B cell (primary cell): ENCODE results near the gene NDEL1. TPM values are rescaled to one million over a fixed set of nuclear protein-coding genes. Genes with fewer than 3 reads are reported as not detected.

Experiments used
- ATAC-seq: fragments of 200-7000 bp; cut with Tn5 transposase; one replicate; pipeline ENCODE4 v1.10.0; 2021; ENCODE audit warnings: low read depth, mild to moderate bottlenecking, moderate number of reproducible peaks, moderate library complexity
- CTCF ChIA-PET: fragments of 350-600 bp; sonication (Branson Sonifier 250); formaldehyde crosslinking; loops from one replicate; lab custom pipeline; 2021; ENCODE audit warnings: antibody characterized with exemption, inconsistent platforms; lab: Charles Lee
- POLR2A ChIA-PET: fragments of 350-600 bp; sonication (Branson Sonifier 250); formaldehyde crosslinking; loops from one replicate; lab custom pipeline; 2021; ENCODE audit warnings: antibody characterized with exemption; lab: Charles Lee
- DNase-seq: peaks from one replicate; pipeline ENCODE4 v3.0.0; 2013
- H2AFZ ChIP-seq: 2 replicates; pipeline ENCODE4 v1.6.1; 2012; ENCODE audit warnings: mild to moderate bottlenecking, low read depth, low read length; ENCODE audit not compliant: insufficient read depth, poor library complexity, severe bottlenecking
- H3K27ac ChIP-seq, 2 donors: 1 replicate in 1 of 2; 2 replicates in 1 of 2; pipeline ENCODE4 v1.5.1; 2012 to 2013; ENCODE audit warnings: low read length in 2 of 2, mild to moderate bottlenecking in 2 of 2, moderate library complexity in 1 of 2
- H3K27me3 ChIP-seq, 4 experiments: fragments of 200-600 bp in 1 of 4; sonication (generic) in 1 of 4; replicated peaks in 1 of 4; 1 replicate in 2 of 4; 2 replicates in 2 of 4; pipeline versions ENCODE4 v1.6.1 to v1.7.0; 2013 to 2016; ENCODE audit warnings: low read length in 3 of 4, mild to moderate bottlenecking in 2 of 4, mixed read lengths in 1 of 4, moderate library complexity in 1 of 4; ENCODE audit not compliant: insufficient read depth in 4 of 4, control insufficient read depth in 3 of 4; ENCODE audit errors: control extremely low read depth in 1 of 4
- H3K36me3 ChIP-seq, 2 experiments: replicated peaks in 1 of 2; 1 replicate in 1 of 2; 2 replicates in 1 of 2; pipeline versions ENCODE4 v1.6.1 to v1.7.1; 2013; ENCODE audit warnings: low read length in 1 of 2; ENCODE audit not compliant: insufficient read depth in 2 of 2, control insufficient read depth in 1 of 2; ENCODE audit errors: control extremely low read depth in 1 of 2, extremely low read depth in 1 of 2
- H3K4me1 ChIP-seq, 2 donors: fragments of 200-600 bp in 1 of 2; sonication (generic) in 1 of 2; 1 replicate in 1 of 2; 2 replicates in 1 of 2; pipeline versions ENCODE4 v1.5.1 to v1.6.1; 2013 to 2017; ENCODE audit warnings: low read length in 2 of 2; ENCODE audit not compliant: control insufficient read depth in 2 of 2, insufficient read depth in 2 of 2
- H3K4me2 ChIP-seq: replicated peaks from 2 replicates; pipeline ENCODE3; 2012; ENCODE audit warnings: mild to moderate bottlenecking, low read depth, low read length; ENCODE audit not compliant: poor library complexity, severe bottlenecking
- H3K4me3 ChIP-seq, 5 experiments: fragments of 200-600 bp in 1 of 5; sonication (generic) in 1 of 5; 1 replicate in 3 of 5; 2 replicates in 2 of 5; pipeline versions ENCODE4 v1.5.1 to v1.7.0; 2011 to 2016; ENCODE audit warnings: low read length in 4 of 5, mild to moderate bottlenecking in 4 of 5, low read depth in 2 of 5, control low read depth in 1 of 5, moderate library complexity in 1 of 5; ENCODE audit not compliant: insufficient read depth in 1 of 5; ENCODE audit errors: control extremely low read depth in 1 of 5, extremely low read depth in 1 of 5
- H3K79me2 ChIP-seq: fragments of 200-600 bp; sonication (generic); one replicate; pipeline ENCODE4 v1.6.0; 2016; ENCODE audit warnings: low read length; ENCODE audit not compliant: control insufficient read depth, insufficient read depth
- H3K9ac ChIP-seq: fragments of 200-600 bp; sonication (generic); 2 replicates; pipeline ENCODE4 v1.6.1; 2017; ENCODE audit warnings: mild to moderate bottlenecking, low read length, moderate library complexity
- H3K9me3 ChIP-seq, 3 donors: one replicate each; pipeline versions ENCODE4 v1.6.1 to v1.7.1; 2013; ENCODE audit warnings: low read length in 2 of 3; ENCODE audit not compliant: control insufficient read depth in 2 of 3, insufficient read depth in 1 of 3; ENCODE audit errors: control extremely low read depth in 1 of 3
- H4K20me1 ChIP-seq: 2 replicates; pipeline ENCODE4 v1.6.0; 2012; ENCODE audit warnings: mild to moderate bottlenecking, low read length; ENCODE audit not compliant: insufficient read depth, control insufficient read depth, poor library complexity, severe bottlenecking
- H3K27ac Mint-ChIP-seq: one replicate; pipeline ENCODE4 v1.8.0; 2021; ENCODE audit warnings: mixed read lengths
- H3K27me3 Mint-ChIP-seq: one replicate; pipeline ENCODE4 v1.8.0; 2021; ENCODE audit warnings: mixed read lengths
- H3K4me1 Mint-ChIP-seq: one replicate; pipeline ENCODE4 v1.8.0; 2021; ENCODE audit warnings: mixed read lengths
- H3K4me3 Mint-ChIP-seq: one replicate; pipeline ENCODE4 v1.8.0; 2021; ENCODE audit warnings: mixed read lengths
- H3K9me3 Mint-ChIP-seq: one replicate; pipeline ENCODE4 v1.8.0; 2022; ENCODE audit warnings: mixed read lengths; ENCODE audit not compliant: insufficient read depth
- EZH2 ChIP-seq: IDR thresholded peaks from 2 replicates; pipeline ENCODE4 v1.6.1; 2012; ENCODE audit warnings: borderline replicate concordance, low read depth, mild to moderate bottlenecking, moderate library complexity, low read length; ENCODE audit not compliant: insufficient read depth, poor library complexity, severe bottlenecking
- WGBS: methylation state at CpG from one replicate; pipeline ENCODE4 v1.1.5; 2013; ENCODE audit warnings: missing lambda C conversion rate; ENCODE audit not compliant: insufficient coverage; 5-methylcytosine and 5-hydroxymethylcytosine counted together
- intact Hi-C: fragments of 100-400 bp; cut with micrococcal nuclease; formaldehyde crosslinking; loops from one replicate; pipeline ENCODE4 v1.10.0; 2022
- polyA plus RNA-seq: library from polyadenylated mRNA; depleted of rRNA; stranded (reverse); fragments of >200 nt; gene quantifications from 2 replicates; pipeline ENCODE4 v1.2.3, GENCODE V29; 2012
- total RNA-seq, 2 donors: library from RNA; stranded (reverse); fragments of 120-200 nt in 1 of 2; gene quantifications; 1 replicate in 1 of 2; 2 replicates in 1 of 2; pipeline versions ENCODE4 v1.2.3 to v1.2.4, GENCODE V29; 2013 to 2022
- TF ChIP-seq, protein P1 (sequence below): fragments of 200-600 bp; IDR thresholded peaks from one replicate; pipeline ENCODE4 v1.8.0; 2022; ENCODE audit warnings: antibody characterized with exemption, mild to moderate bottlenecking

The NDEL1 gene
- total and polyA plus RNA-seq, 2 donors (not counting 1 experiment from before 2014, with no cell fraction given), result 30.2 to 108 TPM

DNA sequence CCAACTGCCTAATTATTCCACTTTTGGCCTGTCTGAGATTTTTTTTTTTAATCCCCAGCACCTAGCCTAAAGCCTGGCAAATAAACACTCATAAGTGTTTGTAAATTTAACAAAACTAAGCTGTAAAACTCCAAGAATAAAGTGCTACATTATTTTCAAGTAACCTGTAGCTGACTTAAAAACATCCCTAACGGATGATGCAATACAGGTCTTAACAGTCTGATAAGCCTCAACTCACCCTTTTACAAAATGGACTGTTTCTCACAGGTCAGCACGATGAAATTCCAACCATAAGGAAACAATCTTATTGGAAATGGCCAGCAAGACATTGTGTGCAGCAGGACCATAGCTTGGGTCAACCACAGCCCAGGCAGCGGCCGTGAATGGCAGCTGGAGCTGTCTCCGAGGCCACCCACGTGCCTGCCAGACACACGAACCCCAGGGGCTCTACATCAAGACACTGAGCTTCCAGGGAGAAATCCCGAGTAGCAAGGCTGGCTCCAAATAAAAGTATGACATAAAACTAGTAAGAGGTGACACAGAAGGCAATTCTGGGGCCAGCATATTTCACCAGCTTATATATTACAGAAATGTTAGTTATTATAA is 58.9 kb downstream of the NDEL1 start:
- no peak overlapping the region for H2AFZ ChIP-seq
- intact Hi-C loops, result no loop called here
- ChIA-PET POLR2A (no interaction called here), CTCF (no interaction called here)
- no peaks in the 10 kb centered on the region for H4K20me1 ChIP-seq
- no peak overlapping the region for H3K27ac ChIP-seq
- H3K9ac ChIP-seq, result no peak overlapping the region
- H3K27me3 ChIP-seq, result no peaks in the 10 kb centered on the region
- DNase-seq (no peak), ATAC-seq (no peak)
- Mint-ChIP-seq H3K9me3 (peaks cover 2% of the 10 kb centered on the region), H3K27ac (no peak overlapping the region), H3K27me3 (no peaks in the 10 kb centered on the region), H3K4me3 (no peak overlapping the region), H3K4me1 (no peaks in the 10 kb centered on the region)
- no peak for TF ChIP-seq EZH2
- TF ChIP-seq, protein P1, sequence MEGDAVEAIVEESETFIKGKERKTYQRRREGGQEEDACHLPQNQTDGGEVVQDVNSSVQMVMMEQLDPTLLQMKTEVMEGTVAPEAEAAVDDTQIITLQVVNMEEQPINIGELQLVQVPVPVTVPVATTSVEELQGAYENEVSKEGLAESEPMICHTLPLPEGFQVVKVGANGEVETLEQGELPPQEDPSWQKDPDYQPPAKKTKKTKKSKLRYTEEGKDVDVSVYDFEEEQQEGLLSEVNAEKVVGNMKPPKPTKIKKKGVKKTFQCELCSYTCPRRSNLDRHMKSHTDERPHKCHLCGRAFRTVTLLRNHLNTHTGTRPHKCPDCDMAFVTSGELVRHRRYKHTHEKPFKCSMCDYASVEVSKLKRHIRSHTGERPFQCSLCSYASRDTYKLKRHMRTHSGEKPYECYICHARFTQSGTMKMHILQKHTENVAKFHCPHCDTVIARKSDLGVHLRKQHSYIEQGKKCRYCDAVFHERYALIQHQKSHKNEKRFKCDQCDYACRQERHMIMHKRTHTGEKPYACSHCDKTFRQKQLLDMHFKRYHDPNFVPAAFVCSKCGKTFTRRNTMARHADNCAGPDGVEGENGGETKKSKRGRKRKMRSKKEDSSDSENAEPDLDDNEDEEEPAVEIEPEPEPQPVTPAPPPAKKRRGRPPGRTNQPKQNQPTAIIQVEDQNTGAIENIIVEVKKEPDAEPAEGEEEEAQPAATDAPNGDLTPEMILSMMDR, result no peak
- no peaks in the 10 kb centered on the region for H3K4me1 ChIP-seq
- no peak overlapping the region for H3K4me2 ChIP-seq
- no peak overlapping the region for H3K4me3 ChIP-seq
- no peaks in the 10 kb centered on the region for H3K79me2 ChIP-seq
- H3K36me3 ChIP-seq, result peaks cover 0 to 2% of the 10 kb centered on the region in 2 experiments
- 97% methylated on average over 6 of the region's 8 CpGs for WGBS
- peaks cover 0 to 12% (median 0%) of the 10 kb centered on the region in 3 donors for H3K9me3 ChIP-seq

DNA sequence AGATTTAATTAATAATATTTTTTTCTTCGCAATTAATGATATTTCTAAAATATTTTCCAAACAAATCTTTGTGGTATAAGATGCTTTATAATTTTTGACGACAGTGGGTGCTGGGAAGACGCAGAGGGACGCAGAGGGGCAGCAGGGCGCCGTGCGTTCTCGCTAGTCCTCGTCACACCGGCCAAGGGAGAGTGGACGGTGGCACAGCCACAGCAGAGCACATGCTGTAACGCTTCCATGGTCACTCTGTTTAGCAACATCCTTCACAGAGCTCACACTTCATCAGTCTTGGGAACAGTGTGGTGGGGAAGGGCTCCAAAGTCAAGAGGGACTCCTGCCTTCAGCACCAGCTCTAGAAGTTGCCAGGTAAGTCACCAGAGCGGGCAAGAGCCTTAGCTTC is 60.4 kb downstream of the NDEL1 start:
- intact Hi-C loops, result no loop called here
- Mint-ChIP-seq H3K27me3 (no peaks in the 10 kb centered on the region), H3K9me3 (peaks cover 2% of the 10 kb centered on the region), H3K4me3 (no peak overlapping the region), H3K27ac (no peak overlapping the region), H3K4me1 (no peaks in the 10 kb centered on the region)
- Histone ChIP-seq H3K4me1 (no peaks in the 10 kb centered on the region), H3K36me3 (peaks cover 0 to 2% of the 10 kb centered on the region in 2 experiments), H4K20me1 (no peaks in the 10 kb centered on the region), H3K79me2 (no peaks in the 10 kb centered on the region), H3K27ac (no peak overlapping the region), H3K27me3 (no peaks in the 10 kb centered on the region), H3K9me3 (peaks cover 0 to 12% (median 0%) of the 10 kb centered on the region in 3 donors), H3K9ac (no peak overlapping the region), H3K4me3 (no peak overlapping the region), H2AFZ (no peak overlapping the region), H3K4me2 (no peak overlapping the region)
- TF ChIP-seq, protein P1, result no peak
- ATAC-seq (no peak), DNase-seq (no peak)
- 97% methylated on average over 7 of the region's 13 CpGs for WGBS
- ChIA-PET CTCF (interaction anchor here (0.6 kb wide), 1 partner anchor 225 kb away, joined by 3 read pairs; no protein-coding TSS in a partner anchor), POLR2A (no interaction called here)
